Epidermal melanocyte (primary cell): ENCODE data around the gene TADA2B.
A peak's percentile ranks its signal among the peaks of the same experiment; 100 is the strongest.
"Not testable (repeated sequence)": the region's sequence is repeated elsewhere in the genome, so short reads cannot be mapped to it uniquely, and the experiment has no call there.

Source experiments
- DNase-seq: peaks from one replicate; pipeline ENCODE4 v3.0.0; 2011; ENCODE audit warnings: low spot score; ENCODE audit not compliant: insufficient read length

TADA2B gene

GRCh38 chr4:7078025-7078424 lies 34.9 kb downstream of the TADA2B start:
- no peak for DNase-seq

- DNase-seq: not testable (repeated sequence)
These were observed 36.3 kb downstream of the TADA2B start for GRCh38 chr4:7079483-7079882.

GRCh38 chr4:7079909-7080308 lies 36.7 kb downstream of the TADA2B start:
- not testable (repeated sequence) for DNase-seq

GRCh38 chr4:7083597-7084563 lies 40.7 kb downstream of the TADA2B start:
- no peak for DNase-seq

- not testable (repeated sequence) for DNase-seq
These were observed 41.4 kb downstream of the TADA2B start for GRCh38 chr4:7084564-7084961.

- no peak for DNase-seq
These were observed 43.2 kb downstream of the TADA2B start for GRCh38 chr4:7086384-7086783.

GRCh38 chr4:7087036-7087435 lies 43.9 kb downstream of the TADA2B start:
- no peak for DNase-seq

- peak; percentile 43 for DNase-seq
These were observed 46.2 kb downstream of the TADA2B start for GRCh38 chr4:7089213-7089986.

GRCh38 chr4:7092026-7092425 lies 48.9 kb downstream of the TADA2B start:
- no peak for DNase-seq

- no peak for DNase-seq
These were observed 51.7 kb downstream of the TADA2B start for GRCh38 chr4:7094916-7095315.

GRCh38 chr4:7095611-7096155 lies 52.5 kb downstream of the TADA2B start:
- no peak for DNase-seq

GRCh38 chr4:7096236-7096635 lies 53.1 kb downstream of the TADA2B start:
- DNase-seq: no peak

GRCh38 chr4:7101692-7102515 lies 58.7 kb downstream of the TADA2B start:
- peak; percentile 60 for DNase-seq

GRCh38 chr4:7102516-7102909 lies 59.3 kb downstream of the TADA2B start:
- DNase-seq: not testable (repeated sequence)

GRCh38 chr4:7103031-7103606 lies 59.9 kb downstream of the TADA2B start:
- peak; percentile 88 for DNase-seq

GRCh38 chr4:7103607-7104365 lies 60.6 kb downstream of the TADA2B start:
- DNase-seq: no peak

GRCh38 chr4:7104366-7105031 lies 61.3 kb downstream of the TADA2B start:
- no peak for DNase-seq

- DNase-seq: no peak
These were observed 62.1 kb downstream of the TADA2B start for GRCh38 chr4:7105276-7105675.

- no peak for DNase-seq
These were observed 64.2 kb downstream of the TADA2B start for GRCh38 chr4:7107166-7107905.
